Islet of Langerhans (tissue), 1 donor: ENCODE data around the gene SLC16A3.

Source experiments
- FAIRE-seq: peaks from one replicate; lab custom pipeline; 2011; peaks lifted over from hg19 to GRCh38; lab: Jason Lieb, UNC

Gene SLC16A3

DNA sequence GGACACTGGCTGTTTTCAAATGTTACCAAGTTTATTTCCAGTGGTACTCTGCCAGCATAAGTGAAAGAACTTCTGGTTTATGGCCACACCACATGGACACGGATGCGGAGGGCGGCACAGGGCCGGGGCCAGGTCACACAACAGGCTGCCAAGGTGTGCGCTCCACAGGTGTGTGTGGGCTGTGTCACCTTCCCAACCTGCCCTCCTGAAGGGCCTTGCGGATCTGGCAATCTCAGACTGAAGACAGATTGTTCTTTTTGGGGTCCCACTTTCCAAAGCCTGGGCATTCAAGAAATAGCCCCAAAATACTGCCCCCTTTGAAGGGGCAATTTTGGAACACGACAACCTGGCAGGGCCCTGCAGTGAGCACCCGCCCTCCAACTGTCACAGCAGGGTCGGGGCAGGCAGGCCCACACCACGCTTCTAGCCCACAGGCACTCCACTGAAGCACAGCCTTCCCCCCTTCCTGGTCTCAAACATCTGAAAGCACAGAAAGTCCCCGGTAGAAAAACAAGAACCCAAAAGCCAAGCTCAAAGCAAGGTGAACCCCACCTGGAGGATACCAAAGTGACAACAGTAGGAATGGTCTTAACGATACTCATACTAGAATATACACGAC lies 41.1 kb downstream of the SLC16A3 start:
- no peak for FAIRE-seq

DNA sequence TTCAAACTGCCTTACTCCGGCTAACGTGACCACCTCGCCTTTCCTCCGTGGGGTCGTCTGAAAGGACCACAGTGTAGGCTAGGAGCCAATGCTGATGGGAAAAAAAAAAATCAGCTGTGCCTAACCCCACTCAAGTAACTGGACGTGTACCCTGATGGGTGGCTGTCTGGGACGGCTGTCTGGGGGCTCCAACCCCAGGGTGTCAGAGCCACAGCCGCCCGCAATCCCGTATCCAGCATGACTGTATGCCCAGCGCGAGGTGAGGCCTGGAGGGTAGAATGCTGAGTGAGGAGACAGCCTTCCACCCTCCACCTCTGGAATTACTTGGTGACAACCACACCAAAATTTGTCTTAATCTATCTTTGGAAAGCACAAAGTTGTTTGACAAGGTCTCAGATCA lies 41.8 kb downstream of the SLC16A3 start:
- no peak for FAIRE-seq

- FAIRE-seq = no peak
Observed at GRCh38 chr17:82271401-82271800, 42.6 kb downstream of the SLC16A3 start.

DNA sequence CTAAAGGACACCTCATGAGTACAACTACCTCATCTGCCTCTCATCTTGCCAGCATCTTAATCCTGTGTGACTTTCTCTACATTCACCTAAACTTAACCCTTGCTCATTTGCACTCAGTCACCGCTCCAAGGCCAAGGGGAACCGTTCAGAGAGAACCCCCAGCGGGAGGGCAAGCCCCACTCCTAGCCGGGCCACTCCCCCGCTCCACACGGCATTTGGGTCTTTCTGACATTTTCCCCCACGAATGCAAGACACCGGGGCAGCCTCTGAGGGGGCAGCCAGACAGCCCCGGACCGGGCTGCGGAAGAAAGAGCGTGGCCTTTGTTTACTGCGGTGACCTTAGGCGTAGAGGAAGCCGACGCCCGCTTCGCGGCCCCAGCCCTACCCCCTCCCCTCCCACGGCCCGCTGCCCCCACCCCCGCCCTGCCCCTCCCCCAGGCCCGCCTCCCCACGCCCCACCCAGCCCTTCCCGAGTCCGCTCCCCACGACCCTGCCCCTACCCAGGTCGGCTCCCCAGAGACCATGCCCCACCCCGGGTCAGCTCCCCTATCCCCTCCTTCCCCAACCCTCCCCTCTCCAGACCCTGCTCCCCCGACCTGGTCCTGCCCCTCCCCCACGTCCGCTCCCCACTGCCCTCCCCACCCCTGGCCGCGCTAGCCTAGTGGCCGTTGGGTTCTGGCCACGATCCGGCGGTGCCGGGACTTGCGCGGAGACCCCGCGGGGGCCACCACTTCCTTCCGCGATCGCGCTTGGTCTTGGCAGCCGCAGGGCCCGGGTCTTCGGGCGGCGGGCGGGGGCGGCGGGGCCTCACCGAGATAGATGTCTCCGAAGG lies 43.9 kb downstream of the SLC16A3 start:
- no peak for FAIRE-seq

DNA sequence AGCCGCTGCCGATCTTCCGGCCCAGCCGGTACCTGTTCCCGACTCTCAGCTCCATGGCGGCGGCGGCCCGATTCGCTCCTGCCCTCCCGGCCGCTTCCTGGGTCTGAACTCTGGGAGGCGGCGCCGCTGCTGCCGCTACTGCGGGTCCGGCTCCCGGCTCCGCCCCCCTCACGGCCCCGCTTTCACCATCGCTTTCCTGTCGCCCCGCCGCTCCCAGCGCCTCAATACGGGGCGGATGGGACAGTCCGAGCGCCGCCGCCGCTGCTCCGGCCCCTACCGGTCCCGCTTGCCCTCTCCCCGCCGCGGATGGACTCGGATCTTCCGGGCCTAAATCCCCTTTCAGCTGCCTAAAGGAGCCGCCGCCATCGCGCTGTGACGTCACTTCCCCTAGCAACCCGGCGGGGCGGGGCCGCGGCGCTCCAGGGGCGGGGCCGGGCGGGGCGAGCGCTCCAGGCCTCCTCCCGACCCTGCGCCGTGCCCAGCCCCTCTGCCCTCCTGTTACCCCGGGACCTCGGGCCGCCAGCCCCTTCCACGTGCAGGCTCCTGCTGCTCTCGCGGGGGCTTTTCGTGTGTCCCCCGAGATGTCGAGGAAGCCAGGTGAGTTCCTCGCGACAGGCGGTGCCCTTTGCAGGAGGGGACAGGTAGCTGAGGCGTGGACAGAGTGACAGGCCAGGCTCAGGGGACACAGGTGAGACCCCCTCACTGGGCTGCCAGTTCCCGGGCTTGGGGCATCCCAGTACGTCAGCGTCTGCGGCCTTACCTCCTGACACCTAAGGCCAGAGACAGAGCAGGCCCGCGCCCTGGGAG lies 44.7 kb downstream of the SLC16A3 start, which contains the start of gene CSNK1D:
TSS of gene CSNK1D (minus strand) at position 374 of the 807 bp plus-strand sequence. CDS start at position 55, 319 bp downstream.
- no peak for FAIRE-seq

DNA sequence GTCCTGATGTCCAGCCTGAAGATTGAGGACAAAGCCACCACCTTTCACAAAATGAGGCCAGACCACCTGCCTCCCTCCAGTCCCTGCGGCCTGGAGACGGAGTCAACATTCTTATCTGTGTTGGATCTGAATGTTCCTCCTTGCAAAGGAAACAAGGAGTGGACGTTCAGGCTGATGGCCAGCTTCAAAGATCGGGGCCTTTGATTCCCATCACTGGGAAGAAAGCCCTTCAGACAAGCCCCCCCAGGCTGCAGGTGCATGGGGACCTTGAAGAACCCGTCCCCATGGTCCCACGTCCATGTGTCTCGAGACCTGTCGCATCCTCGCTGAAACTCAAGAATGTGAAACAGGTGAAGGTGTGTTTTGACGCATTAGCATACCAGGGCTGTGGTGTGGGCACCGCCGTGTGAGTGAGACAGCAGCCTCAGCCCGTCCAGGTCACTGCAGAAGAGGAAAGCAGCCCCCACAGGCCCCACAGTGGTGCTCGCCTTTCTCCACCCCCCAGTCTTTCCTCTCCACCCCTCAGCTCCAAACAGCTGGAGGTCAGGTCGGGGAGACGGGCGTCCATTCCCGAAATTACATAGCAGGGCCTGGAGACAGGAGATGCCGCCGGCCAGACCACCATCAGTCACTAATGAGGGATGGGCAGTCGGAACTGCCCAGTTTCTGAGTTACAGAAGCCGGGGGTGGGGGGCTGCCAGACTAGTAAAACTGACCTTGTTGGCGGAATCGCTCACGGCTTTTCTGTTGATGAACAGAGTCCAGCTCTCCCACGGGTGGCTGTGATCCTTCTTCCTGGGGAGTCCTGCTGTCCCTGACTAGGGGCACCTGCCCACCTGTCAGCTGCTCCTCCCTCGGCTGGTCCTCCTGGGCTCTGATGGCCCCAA lies 45.5 kb downstream of the SLC16A3 start:
- no peak for FAIRE-seq

DNA sequence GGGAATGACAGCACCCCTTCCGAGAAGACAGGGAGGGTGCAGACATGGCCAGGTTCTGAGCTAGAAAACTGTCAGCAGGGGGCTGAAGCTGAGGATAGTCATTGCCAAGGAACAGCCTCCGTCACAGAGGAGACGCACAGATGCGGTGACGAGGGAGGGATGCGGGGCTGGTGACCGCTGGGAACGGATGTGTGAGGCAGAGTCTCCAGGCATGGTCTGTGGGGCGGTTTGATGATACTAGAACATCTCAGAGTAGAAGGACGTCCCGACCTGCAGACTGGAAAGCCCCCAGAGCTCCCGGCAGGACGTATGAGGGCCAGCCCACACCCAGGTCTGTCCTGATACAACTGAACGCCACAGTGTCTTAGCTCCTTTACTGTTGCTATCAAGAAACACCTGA lies 46.5 kb downstream of the SLC16A3 start:
- no peak for FAIRE-seq

DNA sequence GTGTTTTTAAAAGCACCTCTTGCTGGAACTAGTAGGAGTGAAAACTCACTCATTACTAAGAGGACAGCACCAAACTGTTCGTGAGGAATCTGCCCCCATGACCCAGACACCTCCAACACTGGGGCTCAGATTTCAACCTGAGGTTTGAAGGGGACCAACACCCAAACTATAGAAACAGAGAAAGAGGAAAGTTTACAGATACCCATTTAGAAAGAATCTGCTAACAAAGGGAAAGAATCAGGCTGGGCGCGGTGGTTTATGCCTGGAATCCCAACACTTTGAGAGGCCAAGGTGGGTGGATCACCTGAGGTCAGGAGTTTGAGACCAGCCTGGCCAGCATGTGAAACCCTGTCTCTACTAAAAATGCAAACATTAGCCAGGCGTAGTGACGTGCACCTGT lies 48.1 kb downstream of the SLC16A3 start:
- no peak for FAIRE-seq

GRCh38 chr17:82277851-82278250 lies 49.0 kb downstream of the SLC16A3 start:
- no peak for FAIRE-seq

- FAIRE-seq = no peak
Observed at GRCh38 chr17:82278308-82278707, 49.5 kb downstream of the SLC16A3 start.

DNA sequence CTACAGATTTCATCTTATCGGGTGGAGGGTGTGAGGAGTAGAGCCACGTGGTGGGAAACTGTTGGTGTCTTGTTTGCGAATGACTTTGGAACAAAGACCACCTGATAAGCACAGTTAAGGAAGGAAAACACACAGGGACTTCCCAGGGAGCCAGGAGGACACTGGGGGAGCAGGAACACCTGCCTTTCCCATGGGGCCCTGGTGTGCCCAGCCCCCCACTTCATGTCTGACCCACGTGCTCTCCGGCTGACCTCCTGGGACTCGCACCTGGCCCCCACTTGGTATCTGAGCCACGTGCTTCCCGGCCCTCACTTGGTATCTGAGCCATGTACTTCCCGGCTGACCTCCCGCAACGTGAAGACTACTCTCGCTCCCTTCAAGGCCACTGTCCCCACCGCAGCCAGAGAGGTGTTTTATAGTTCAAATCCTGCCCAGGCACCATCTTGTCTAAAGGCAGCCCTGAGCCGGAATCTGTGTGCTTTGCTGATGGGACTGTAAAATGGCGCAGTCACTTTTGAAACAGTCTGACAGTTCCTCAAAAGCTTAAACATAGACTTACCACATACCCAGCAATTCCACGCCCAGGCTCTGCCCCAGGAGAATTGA lies 50.0 kb downstream of the SLC16A3 start:
- FAIRE-seq = no peak

DNA sequence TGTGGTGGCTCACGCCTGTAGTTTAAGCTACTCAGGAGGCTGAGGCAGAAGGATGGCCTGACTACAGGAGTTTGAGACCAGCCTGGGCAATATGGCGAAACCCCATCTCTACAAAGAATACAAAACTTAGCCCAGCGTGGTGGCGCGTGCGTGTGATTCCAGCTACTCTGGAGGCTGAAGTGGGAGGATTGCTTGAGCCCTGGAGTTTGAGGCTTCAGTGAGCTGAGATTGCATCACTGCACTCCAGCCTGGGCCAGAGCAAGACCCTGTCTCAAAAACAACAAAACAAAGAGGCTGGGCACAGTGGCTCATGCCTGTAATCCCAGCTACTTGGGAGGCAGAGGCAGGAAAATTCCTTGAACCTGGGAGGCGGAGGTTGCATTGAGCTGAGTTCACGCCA lies 51.7 kb downstream of the SLC16A3 start:
- FAIRE-seq = no peak

GRCh38 chr17:82281076-82281475 lies 52.2 kb downstream of the SLC16A3 start:
- FAIRE-seq = no peak

DNA sequence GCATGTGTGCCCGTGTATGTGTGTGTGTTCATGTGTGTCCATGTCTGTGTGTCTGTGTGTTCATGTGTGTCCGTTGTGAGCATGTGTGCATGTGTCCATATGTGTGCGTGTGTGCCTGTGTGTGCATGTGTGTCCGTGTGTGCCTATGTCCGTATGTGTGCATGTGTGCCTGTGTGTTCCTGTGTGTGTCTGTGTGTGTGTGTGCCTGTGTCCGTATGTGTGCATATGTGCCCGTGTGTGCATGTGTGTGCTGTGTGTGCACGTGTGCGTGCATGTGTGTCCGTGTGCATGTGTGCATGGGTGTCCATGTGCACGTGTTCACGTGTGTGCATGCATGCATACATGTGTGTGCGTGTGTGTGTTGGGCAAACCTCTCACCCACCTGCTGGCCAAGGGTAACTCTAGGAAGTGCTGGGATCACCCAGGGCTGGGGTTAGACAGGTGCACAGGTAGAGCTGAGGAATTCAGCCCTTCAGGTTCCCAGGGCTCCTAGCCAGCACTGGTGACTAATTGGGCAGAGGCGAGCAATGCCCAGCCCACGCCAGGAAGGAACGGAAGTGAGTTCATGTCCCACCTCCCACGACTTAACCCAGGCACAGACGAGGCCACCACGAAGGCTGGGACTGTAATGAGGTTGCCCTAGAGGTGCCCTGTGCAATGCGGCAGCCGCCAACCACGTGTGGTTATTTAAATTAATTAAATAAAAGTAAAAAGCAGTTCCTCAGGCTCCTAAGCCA lies 52.8 kb downstream of the SLC16A3 start:
- FAIRE-seq = no peak

DNA sequence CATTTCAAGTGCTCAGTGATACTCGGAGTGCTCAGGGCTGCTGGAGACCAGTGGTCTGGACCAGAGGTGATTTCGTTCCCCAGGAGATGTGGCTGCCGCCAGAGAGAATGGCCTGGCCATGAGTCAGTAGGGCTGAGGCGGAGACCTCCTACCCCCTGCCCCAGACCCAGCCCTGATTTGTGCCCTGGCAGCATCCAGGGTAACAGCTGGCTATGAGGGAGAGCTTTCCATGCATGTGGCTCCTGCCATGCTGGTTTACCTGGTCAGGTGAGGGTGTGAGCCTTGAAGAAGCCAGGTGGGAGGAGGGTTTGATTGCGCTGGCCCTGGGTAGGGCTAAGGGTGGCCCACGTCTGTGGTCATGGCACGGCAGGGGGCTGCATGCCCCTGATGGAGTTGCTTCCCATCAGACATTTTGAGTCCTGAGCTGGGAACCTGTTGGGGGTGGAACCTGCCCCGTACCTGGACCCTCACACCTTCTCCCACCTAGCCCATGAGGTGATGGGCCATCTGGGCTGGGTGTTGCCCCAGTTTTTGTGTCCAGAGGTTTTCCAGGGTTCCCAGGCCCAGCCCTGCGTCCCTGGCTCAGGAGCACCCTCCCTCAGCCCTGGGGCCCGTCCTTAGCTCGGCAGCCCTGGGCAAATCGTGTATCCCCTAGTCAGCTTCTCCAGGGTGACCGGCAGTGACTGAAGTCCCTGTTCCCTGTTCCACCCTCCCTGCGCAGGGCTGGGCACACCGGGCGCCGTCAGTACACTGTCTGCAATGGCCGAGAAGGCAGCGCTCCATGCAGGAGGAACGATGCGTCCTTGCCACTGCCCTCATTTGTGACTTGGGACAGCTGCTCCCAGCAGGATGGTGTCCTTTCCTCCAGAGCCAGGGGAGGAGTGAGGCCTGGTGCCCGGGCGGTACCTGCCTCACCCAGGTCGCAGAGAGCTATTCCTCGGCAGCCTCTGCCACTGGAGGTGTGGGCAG lies 53.7 kb downstream of the SLC16A3 start:
- no peak for FAIRE-seq

- FAIRE-seq = no peak
Observed at GRCh38 chr17:82283208-82283749, 54.4 kb downstream of the SLC16A3 start.

- FAIRE-seq = no peak
Observed at GRCh38 chr17:82285141-82285540, 56.3 kb downstream of the SLC16A3 start.

GRCh38 chr17:82287013-82287867 lies 58.4 kb downstream of the SLC16A3 start:
- no peak for FAIRE-seq
